GM12878 (cell line): ENCODE results near the gene PFKFB3. TPM values are rescaled to one million over a fixed set of nuclear protein-coding genes. Genes with fewer than 3 reads are reported as not detected.

Experiments used
- MEF2A ChIP-seq: IDR thresholded peaks from 2 replicates; pipeline ENCODE4 v1.6.1; 2011; ENCODE audit warnings: low read depth, mild to moderate bottlenecking, low read length, moderate library complexity; ENCODE audit not compliant: insufficient read depth
- MLLT1 ChIP-seq: fragments of 450-650 bp; IDR thresholded peaks from 2 replicates; pipeline ENCODE4 v1.6.1; 2016; ENCODE audit warnings: mild to moderate bottlenecking
- NFYA ChIP-seq: IDR thresholded peaks from 2 replicates; pipeline ENCODE4 v1.6.1; 2011; ENCODE audit warnings: low read depth, mild to moderate bottlenecking, low read length, improper control_type of control experiment, borderline replicate concordance
- RUNX3 ChIP-seq: IDR thresholded peaks from 2 replicates; pipeline ENCODE4 v1.6.1; 2012; ENCODE audit warnings: low read length, inconsistent platforms
- TAF1 ChIP-seq: IDR thresholded peaks from 2 replicates; pipeline ENCODE4 v1.6.1; 2011; ENCODE audit warnings: mild to moderate bottlenecking, low read depth, low read length, borderline replicate concordance
- ZSCAN29 ChIP-seq: fragments of 450-650 bp; IDR thresholded peaks from 2 replicates; pipeline ENCODE4 v1.6.1; 2017; ENCODE audit warnings: mild to moderate bottlenecking, moderate library complexity
- polyA plus RNA-seq, 11 experiments: library from polyadenylated mRNA; depleted of rRNA in 4 of 11; unstranded in 6 of 11; stranded (reverse) in 5 of 11; fragments of >200 nt; fragmentation: Nextera tagmentation in 4 of 11; fragmentation: Illumina TruSeq in 1 of 11; extraction: Ambion mirVana in 4 of 11; extraction: Trizol in 1 of 11; gene quantifications; 1 replicate in 1 of 11; 2 replicates in 10 of 11; pipeline versions ENCODE4 v1.2.1 to v1.2.3, GENCODE V29; 2011 to 2016; ENCODE audit warnings: inconsistent platforms in 2 of 11, missing spikeins in 2 of 11, low read depth in 1 of 11
- total RNA-seq, 4 experiments: library from RNA; depleted of rRNA in 3 of 4; stranded (reverse); fragments of >200 nt in 3 of 4; fragmentation: Illumina TruSeq in 1 of 4; extraction: Trizol in 1 of 4; gene quantifications; 2 replicates each; pipeline versions ENCODE4 v1.2.1 to v1.2.3, GENCODE V29; 2013 to 2021
- TF ChIP-seq, protein P1 (sequence below): fragments of 450-650 bp; IDR thresholded peaks from 2 replicates; pipeline ENCODE4 v1.6.1; 2017; ENCODE audit warnings: mild to moderate bottlenecking, moderate library complexity
- TF ChIP-seq, protein P2 (sequence below): fragments of 450-650 bp; IDR thresholded peaks from 2 replicates; pipeline ENCODE4 v1.6.1; 2017; ENCODE audit warnings: mild to moderate bottlenecking

Gene PFKFB3
- total and polyA plus RNA-seq, 10 of the 15 experiments (the other 5 are each of a cell fraction or from before 2014, with no cell fraction given), result 1.6 to 46.7 (median 13.7) TPM

- TF ChIP-seq MLLT1 (peak; percentile 70; the same call in 1 of the 2 replicates), RUNX3 (peak; percentile 80), TAF1 (peak; percentile 84), ZSCAN29 (no peak), NFYA (no peak), MEF2A (no peak)
- TF ChIP-seq, protein P1, sequence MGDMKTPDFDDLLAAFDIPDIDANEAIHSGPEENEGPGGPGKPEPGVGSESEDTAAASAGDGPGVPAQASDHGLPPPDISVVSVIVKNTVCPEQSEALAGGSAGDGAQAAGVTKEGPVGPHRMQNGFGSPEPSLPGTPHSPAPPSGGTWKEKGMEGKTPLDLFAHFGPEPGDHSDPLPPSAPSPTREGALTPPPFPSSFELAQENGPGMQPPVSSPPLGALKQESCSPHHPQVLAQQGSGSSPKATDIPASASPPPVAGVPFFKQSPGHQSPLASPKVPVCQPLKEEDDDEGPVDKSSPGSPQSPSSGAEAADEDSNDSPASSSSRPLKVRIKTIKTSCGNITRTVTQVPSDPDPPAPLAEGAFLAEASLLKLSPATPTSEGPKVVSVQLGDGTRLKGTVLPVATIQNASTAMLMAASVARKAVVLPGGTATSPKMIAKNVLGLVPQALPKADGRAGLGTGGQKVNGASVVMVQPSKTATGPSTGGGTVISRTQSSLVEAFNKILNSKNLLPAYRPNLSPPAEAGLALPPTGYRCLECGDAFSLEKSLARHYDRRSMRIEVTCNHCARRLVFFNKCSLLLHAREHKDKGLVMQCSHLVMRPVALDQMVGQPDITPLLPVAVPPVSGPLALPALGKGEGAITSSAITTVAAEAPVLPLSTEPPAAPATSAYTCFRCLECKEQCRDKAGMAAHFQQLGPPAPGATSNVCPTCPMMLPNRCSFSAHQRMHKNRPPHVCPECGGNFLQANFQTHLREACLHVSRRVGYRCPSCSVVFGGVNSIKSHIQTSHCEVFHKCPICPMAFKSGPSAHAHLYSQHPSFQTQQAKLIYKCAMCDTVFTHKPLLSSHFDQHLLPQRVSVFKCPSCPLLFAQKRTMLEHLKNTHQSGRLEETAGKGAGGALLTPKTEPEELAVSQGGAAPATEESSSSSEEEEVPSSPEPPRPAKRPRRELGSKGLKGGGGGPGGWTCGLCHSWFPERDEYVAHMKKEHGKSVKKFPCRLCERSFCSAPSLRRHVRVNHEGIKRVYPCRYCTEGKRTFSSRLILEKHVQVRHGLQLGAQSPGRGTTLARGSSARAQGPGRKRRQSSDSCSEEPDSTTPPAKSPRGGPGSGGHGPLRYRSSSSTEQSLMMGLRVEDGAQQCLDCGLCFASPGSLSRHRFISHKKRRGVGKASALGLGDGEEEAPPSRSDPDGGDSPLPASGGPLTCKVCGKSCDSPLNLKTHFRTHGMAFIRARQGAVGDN, result peak; percentile 100
- TF ChIP-seq, protein P2, sequence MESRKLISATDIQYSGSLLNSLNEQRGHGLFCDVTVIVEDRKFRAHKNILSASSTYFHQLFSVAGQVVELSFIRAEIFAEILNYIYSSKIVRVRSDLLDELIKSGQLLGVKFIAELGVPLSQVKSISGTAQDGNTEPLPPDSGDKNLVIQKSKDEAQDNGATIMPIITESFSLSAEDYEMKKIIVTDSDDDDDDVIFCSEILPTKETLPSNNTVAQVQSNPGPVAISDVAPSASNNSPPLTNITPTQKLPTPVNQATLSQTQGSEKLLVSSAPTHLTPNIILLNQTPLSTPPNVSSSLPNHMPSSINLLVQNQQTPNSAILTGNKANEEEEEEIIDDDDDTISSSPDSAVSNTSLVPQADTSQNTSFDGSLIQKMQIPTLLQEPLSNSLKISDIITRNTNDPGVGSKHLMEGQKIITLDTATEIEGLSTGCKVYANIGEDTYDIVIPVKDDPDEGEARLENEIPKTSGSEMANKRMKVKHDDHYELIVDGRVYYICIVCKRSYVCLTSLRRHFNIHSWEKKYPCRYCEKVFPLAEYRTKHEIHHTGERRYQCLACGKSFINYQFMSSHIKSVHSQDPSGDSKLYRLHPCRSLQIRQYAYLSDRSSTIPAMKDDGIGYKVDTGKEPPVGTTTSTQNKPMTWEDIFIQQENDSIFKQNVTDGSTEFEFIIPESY, result no peak
Observed at GRCh38 chr10:6275022-6275997, 72.6 kb downstream of the PFKFB3 start (continued).
